HG03060 (cell line): ENCODE data around the gene PDE3A.

Source experiments
- ATAC-seq: cut with Tn5 transposase; IDR thresholded peaks from one replicate; pipeline ENCODE4 v1.9.1; 2021; ENCODE audit warnings: low read depth, moderate number of reproducible peaks; ENCODE audit not compliant: unreplicated experiment

Gene PDE3A

DNA sequence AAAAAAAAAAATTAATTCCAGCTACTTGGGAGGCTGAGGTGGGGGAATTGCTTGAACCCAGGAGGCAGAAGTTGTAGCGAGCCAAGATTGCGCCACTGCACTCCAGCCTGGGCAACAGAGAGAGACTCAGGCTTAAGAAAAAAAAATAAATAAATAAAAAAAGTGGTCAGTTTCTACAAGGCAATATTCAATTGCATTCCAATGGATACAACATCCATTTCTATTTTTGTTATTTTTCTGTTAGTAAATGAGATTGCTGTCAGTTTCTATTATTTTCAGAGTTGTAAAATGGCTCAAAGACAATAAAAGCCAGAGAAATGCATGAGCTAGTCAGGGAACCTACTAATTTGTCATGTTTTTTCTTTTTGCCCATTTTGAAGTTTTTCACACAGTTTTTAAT, 119.2 kb downstream of the PDE3A start:
- no peak for ATAC-seq

DNA sequence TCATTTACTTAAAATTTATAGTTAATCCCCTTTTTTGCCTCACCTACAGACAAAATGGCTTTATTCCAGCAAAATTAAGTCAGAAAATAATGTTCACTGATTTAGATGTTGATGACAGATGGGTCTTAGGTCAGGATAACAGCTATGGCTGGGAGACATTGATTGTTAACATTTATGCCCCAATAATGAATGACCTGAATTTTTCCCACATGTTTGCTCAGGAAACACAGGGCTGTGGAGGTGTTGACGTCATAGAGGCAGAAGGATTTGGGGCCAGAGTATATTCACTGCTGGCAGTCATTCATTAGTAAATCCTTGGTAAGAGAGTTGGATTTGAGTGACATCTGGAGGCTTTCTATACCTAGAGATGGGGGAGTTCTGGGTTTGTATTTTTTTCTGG, 121.3 kb downstream of the PDE3A start:
- ATAC-seq, result no peak

- no peak for ATAC-seq
Measured at GRCh38 chr12:20490213-20490612, 121.9 kb downstream of the PDE3A start.

- no peak for ATAC-seq
Measured at GRCh38 chr12:20491290-20491689, 123.0 kb downstream of the PDE3A start.

DNA sequence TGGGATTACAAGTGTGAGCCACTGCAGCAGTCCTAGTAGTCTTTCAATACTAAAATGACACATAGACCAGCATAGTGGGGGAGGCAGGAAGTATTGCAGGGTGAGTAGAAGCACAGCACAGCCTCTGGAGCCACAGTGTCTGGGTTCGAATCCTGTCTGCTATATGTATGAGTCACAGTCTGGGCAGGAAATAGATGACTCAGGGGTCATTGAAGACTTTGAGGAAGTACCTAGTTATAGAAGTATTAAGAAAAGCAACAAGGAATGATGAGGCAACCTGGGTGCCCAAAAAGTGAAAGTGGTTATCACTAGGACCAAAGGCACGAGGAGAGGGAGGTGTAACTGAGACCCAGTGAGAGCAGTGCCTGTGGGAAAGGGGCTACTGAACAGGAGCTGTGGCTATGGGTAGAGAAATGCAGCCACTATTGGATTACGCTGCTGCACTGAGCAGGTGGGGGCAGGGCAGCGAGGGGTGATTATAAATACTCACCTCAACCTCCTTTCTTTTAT, 124.0 kb downstream of the PDE3A start:
- ATAC-seq, result no peak

DNA sequence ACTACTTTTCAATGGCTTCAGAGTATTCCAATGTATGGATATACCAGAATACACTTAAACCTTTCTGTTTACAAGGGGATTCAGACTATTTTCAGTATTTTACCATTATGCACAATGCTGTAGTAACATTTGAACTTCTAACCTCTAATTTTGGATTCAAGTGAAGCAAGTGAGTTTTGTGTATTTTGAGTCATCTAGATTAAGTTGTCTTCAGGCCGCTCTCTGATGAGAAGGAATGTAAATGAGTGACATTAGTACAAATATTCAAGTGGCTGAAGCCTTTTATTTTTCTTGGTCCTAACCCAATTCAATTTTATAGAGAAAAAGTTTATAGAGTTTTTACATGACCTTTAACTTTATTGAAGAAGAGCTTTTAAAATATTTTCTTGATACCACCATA, 125.6 kb downstream of the PDE3A start:
- no peak for ATAC-seq

DNA sequence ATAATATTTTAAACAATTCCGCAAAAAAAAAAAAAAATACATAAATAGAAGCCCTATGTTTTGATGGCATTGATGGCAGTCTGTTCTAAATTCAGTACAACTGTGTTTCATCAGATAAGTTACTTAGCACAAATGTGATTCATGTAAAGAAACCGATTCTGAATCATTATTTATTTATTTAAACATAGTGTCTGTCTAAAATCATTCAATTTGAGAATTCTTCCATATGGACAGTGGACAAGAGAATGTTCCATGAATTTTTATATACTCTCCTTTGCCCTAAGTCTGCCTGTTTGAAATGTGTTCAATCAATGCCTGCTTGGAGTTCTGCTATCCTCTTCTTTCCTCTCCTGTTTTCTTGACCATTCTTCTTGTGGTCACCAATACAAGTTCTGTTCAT, 126.5 kb downstream of the PDE3A start:
- no peak for ATAC-seq

DNA sequence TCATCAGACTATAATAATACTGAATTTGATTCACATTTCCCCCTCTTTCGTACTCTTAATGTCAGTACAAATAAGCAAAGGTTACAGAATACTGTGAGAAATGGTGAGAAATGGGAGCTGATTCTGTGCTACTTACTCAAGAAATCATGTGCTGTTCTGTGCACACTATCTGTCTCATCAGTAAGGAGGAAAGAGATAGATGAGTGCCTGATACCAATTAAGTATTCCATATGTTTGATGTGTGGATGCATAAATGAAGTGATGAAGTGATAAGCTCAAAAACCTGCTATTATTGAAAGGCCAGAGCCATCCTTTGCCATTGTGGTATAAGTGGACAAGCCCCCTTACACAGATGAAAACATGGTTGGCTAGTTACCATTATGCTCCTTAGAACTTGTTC, 127.7 kb downstream of the PDE3A start:
- ATAC-seq, result no peak

GRCh38 chr12:20497707-20498106, 129.4 kb downstream of the PDE3A start:
- no peak for ATAC-seq

DNA sequence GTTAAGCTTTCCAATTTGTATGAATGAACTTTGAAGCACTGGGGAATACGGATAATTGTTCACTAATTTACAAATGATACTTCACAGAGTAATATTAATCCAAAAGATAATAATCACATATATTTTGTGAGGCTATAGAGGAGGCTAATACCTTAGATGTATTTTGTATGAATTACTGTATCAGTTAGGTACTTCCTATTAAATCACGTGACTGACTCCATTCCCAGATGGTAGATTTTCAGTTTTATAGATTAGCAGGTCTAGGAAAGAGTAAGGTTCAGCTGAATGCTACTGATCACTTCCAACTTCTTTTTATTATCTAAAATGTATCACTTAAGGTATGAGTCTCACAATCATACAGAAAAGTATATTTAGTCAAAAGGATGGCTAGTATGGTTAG, 133.6 kb downstream of the PDE3A start:
- ATAC-seq, result no peak

DNA sequence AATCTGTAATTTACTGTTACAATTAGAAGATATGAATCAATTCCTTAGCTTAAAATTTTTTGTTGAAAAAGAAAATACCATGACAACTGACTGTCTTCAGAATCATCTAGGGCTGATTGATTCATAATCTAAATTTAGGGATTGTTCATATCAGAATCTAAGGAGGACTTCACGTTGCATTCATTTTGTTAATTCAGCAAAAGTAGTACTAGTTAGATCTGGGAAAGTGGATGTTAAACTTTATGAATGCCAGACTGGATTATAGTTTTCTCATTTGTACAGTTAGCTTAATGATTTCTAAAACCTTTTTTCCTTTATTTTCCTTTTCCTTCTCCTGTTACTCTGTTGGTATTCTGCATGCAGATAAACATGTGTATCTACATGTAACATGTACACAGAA, 135.5 kb downstream of the PDE3A start:
- ATAC-seq, result no peak

- ATAC-seq, result no peak
Measured at GRCh38 chr12:20505056-20505455, 136.7 kb downstream of the PDE3A start.

DNA sequence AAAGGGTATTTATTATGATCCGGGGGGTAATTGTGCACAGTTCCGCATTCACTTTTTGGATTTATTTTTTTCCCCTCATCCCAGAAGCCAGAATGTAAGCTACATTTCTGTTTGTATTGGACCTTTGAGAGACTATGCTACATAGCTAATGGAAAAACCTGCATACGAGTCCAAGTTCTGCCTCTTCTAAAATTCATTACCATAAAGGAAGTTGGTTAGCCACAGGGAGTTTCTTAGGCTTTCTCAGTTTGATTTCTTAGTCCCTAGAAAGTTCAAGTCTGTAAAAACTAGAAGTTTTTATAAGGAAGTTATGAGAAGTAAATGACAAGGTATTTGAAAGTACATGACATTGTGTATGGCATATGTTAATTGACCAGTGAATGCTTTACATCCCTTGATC, 138.7 kb downstream of the PDE3A start:
- ATAC-seq, result no peak

- no peak for ATAC-seq
Measured at GRCh38 chr12:20507711-20508110, 139.4 kb downstream of the PDE3A start.

GRCh38 chr12:20508359-20508758, 140.0 kb downstream of the PDE3A start:
- ATAC-seq, result no peak

- ATAC-seq, result no peak
Measured at GRCh38 chr12:20508962-20509361, 140.6 kb downstream of the PDE3A start.

GRCh38 chr12:20510811-20511210, 142.5 kb downstream of the PDE3A start:
- ATAC-seq, result no peak

GRCh38 chr12:20513189-20513588, 144.9 kb downstream of the PDE3A start:
- ATAC-seq, result no peak

- no peak for ATAC-seq
Measured at GRCh38 chr12:20514598-20514997, 146.3 kb downstream of the PDE3A start.

- ATAC-seq, result no peak
Measured at GRCh38 chr12:20520532-20520931, 152.2 kb downstream of the PDE3A start.

DNA sequence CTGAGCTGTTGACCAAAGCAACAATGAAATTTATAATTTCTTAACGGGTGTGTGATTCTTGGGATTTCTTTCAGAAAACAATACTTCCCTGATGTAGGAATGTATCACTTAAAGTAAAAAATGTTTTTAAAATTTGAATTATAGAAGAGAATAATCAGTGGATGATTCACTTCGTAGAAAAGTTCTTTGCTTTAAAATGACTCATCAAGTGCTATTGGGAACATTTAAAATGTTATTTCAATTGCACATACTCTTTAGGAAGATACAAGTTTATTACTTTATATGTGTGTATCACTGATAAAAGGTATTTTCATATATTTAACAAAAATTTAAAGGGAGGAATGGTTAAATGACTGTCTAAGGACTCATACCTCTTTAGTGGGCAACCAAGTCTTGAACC, 155.3 kb downstream of the PDE3A start:
- no peak for ATAC-seq

DNA sequence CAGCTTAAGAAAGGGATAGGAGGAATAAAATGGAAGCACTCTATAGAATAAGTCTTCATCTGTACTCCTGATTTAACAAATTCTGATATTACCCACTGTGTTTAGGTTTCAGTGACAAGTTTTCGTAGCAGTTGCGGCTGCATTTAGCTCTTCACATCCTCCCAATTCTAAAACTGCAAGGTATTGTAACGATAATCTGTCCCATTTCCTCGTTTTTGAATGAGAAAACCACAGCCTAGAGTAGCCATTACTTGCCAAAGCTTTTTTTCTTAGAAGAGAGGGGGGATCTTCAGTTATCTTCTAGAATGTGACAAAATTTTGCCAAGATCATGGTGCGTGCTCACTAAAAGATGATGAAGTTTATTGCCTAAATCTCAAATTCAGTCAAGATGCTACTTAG, 155.8 kb downstream of the PDE3A start:
- no peak for ATAC-seq

GRCh38 chr12:20525064-20525610, 156.8 kb downstream of the PDE3A start:
- no peak for ATAC-seq
